ENCODE results near the gene GOSR2.

Gene GOSR2

GRCh38 chr17:46943501-46944393 lies 20.8 kb downstream of the GOSR2 start:
- Histone ChIP-seq H3K36me3 (ENCODE audit: control insufficient read depth, insufficient read depth, low read length) (peaks cover 11% of the 10 kb centered on the region), H3K27me3 (replicated peaks; ENCODE audit: control insufficient read depth, insufficient read depth, low read length) (no peaks in the 10 kb centered on the region), H3K4me3 (replicated peaks; ENCODE audit: low read depth, low read length) (no peak overlapping the region)
- DNase-seq (ENCODE audit: extremely low read depth, insufficient read length): no peak
- no peak for TF ChIP-seq CTCF (IDR thresholded peaks at IDR 0.05; ENCODE audit: insufficient read depth, low read length, poor library complexity, severe bottlenecking)

DNA sequence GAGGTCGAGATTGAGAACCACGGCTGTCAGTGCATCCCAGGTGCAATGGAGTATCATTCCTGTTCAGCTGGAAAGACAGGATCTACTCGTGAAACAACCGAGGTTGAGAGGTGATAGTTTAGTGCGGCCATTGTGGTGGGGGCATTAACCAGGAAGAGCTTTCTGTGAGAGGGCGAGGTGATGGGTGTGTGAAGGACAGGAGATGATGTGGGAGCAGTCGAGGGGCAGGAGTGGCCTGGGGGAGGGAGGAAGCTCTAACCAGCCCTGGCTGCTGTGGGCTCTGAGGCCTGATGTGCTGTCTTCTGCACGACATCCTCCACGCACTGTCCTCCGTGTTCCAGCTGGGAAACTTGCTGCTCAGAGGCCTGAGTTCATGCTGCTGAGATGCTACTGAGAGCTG lies 22.0 kb downstream of the GOSR2 start:
- peaks cover 6% of the 10 kb centered on the region for H3K36me3 ChIP-seq (ENCODE audit: control insufficient read depth, insufficient read depth, low read length)
- no peak overlapping the region for H3K4me3 ChIP-seq (replicated peaks; ENCODE audit: low read depth, low read length)
- H3K27me3 ChIP-seq (replicated peaks; ENCODE audit: control insufficient read depth, insufficient read depth, low read length): 0 out of 2 replicates have a peak, but pooled peaks cover 1% of the 10 kb centered on the region
- DNase-seq (ENCODE audit: extremely low read depth, insufficient read length): no peak
- no peak for TF ChIP-seq CTCF (IDR thresholded peaks at IDR 0.05; ENCODE audit: insufficient read depth, low read length, poor library complexity, severe bottlenecking)

- no peaks in the 10 kb centered on the region for H3K36me3 ChIP-seq (ENCODE audit: control insufficient read depth, insufficient read depth, low read length)
- no peak overlapping the region for H3K4me3 ChIP-seq (replicated peaks; ENCODE audit: low read depth, low read length)
- DNase-seq (ENCODE audit: extremely low read depth, insufficient read length): no peak
- no peak for TF ChIP-seq CTCF (IDR thresholded peaks at IDR 0.05; ENCODE audit: insufficient read depth, low read length, poor library complexity, severe bottlenecking)
- peaks cover 1% of the 10 kb centered on the region; the same call in 1 of the 2 replicates for H3K27me3 ChIP-seq (replicated peaks; ENCODE audit: control insufficient read depth, insufficient read depth, low read length)
Measured at GRCh38 chr17:46947216-46947615, 24.3 kb downstream of the GOSR2 start.

- Histone ChIP-seq H3K27me3 (replicated peaks; ENCODE audit: control insufficient read depth, insufficient read depth, low read length) (peaks cover 1% of the 10 kb centered on the region; the same call in 1 of the 2 replicates), H3K4me3 (replicated peaks; ENCODE audit: low read depth, low read length) (no peak overlapping the region), H3K36me3 (ENCODE audit: control insufficient read depth, insufficient read depth, low read length) (no peaks in the 10 kb centered on the region)
- no peak for DNase-seq (ENCODE audit: extremely low read depth, insufficient read length)
- no peak for TF ChIP-seq CTCF (IDR thresholded peaks at IDR 0.05; ENCODE audit: insufficient read depth, low read length, poor library complexity, severe bottlenecking)
Measured at GRCh38 chr17:46948544-46948943, 25.6 kb downstream of the GOSR2 start.

GRCh38 chr17:46949291-46950174 lies 26.6 kb downstream of the GOSR2 start:
- no peak for TF ChIP-seq CTCF (IDR thresholded peaks at IDR 0.05; ENCODE audit: insufficient read depth, low read length, poor library complexity, severe bottlenecking)
- Histone ChIP-seq H3K4me3 (replicated peaks; ENCODE audit: low read depth, low read length) (no peak overlapping the region), H3K36me3 (ENCODE audit: control insufficient read depth, insufficient read depth, low read length) (no peaks in the 10 kb centered on the region), H3K27me3 (replicated peaks; ENCODE audit: control insufficient read depth, insufficient read depth, low read length) (peaks cover 1% of the 10 kb centered on the region; the same call in 1 of the 2 replicates)
- no peak for DNase-seq (ENCODE audit: extremely low read depth, insufficient read length)

Data from GM06990 (cell line).